GM12801 (cell line): Measurements from ENCODE around the gene GABRB2.

Experiments used
- TF ChIP-seq, protein P1 (sequence below): IDR thresholded peaks from one replicate; pipeline ENCODE4 v1.5.1; 2011; ENCODE audit warnings: control low read depth; ENCODE audit not compliant: insufficient read length; ENCODE audit errors: extremely low read depth

The GABRB2 gene

GRCh38 chr5:161420521-161420920, 126.0 kb downstream of the GABRB2 start:
- TF ChIP-seq, protein P1, sequence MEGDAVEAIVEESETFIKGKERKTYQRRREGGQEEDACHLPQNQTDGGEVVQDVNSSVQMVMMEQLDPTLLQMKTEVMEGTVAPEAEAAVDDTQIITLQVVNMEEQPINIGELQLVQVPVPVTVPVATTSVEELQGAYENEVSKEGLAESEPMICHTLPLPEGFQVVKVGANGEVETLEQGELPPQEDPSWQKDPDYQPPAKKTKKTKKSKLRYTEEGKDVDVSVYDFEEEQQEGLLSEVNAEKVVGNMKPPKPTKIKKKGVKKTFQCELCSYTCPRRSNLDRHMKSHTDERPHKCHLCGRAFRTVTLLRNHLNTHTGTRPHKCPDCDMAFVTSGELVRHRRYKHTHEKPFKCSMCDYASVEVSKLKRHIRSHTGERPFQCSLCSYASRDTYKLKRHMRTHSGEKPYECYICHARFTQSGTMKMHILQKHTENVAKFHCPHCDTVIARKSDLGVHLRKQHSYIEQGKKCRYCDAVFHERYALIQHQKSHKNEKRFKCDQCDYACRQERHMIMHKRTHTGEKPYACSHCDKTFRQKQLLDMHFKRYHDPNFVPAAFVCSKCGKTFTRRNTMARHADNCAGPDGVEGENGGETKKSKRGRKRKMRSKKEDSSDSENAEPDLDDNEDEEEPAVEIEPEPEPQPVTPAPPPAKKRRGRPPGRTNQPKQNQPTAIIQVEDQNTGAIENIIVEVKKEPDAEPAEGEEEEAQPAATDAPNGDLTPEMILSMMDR: no peak

GRCh38 chr5:161414896-161415295, 131.6 kb downstream of the GABRB2 start:
- TF ChIP-seq, protein P1: no peak

DNA sequence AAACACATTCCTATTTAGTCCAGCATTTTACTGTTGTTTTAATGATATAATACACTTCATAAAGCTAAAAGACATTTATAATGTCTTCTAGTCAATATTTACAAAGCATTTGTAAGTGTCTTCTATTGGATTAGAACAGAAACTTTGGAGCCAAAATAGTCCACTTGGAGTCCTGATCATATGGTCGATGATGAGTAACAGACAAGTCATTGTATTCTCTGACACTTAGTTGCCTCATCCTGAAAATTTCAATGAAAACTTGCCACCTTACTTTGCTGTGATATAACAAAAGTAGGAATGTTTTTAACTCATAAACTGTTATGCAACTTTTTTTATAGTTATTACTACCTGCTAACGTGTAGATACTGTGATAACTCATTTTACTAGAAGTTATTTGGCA, 132.5 kb downstream of the GABRB2 start:
- TF ChIP-seq, protein P1: no peak

DNA sequence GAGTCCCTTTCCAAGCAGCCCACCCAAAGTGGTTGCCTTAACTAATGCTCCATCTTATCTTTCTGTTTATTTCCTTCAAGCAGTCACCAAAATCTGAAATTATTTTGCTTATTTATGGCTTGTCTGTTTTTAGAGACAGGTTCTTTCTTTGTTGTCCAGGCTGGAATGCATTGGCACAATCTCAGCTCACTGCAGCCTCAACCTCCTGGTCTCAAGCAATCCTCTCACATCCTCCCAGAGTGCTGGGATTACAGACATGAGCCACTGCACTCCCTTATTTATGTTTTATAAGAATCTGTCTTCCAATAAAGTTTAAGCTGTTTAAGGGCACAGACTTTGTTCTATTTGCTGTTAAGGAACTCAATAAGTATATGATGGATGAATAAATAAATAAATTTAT, 133.7 kb downstream of the GABRB2 start:
- TF ChIP-seq, protein P1: no peak

GRCh38 chr5:161411156-161411555, 135.4 kb downstream of the GABRB2 start:
- TF ChIP-seq, protein P1: no peak

- TF ChIP-seq, protein P1: no peak
Observed at GRCh38 chr5:161410640-161411039, 135.9 kb downstream of the GABRB2 start.

- TF ChIP-seq, protein P1: no peak
Observed at GRCh38 chr5:161409471-161409870, 137.1 kb downstream of the GABRB2 start.

GRCh38 chr5:161406880-161407279, 139.6 kb downstream of the GABRB2 start:
- TF ChIP-seq, protein P1: no peak
